PC-3 (cell line): ENCODE data around the gene B3GNT5. TPM values are rescaled to one million over a fixed set of nuclear protein-coding genes. Genes with fewer than 3 reads are reported as not detected.

ENCODE experiments used
- ATAC-seq: fragments of 200-7000 bp; cut with Tn5 transposase; 2 replicates; pipeline ENCODE4 v1.9.1; 2020; ENCODE audit warnings: mild to moderate bottlenecking, moderate library complexity
- Bru-seq: library from RNA; stranded (reverse); fragments of 400-500 nt; gene quantifications from one replicate; lab custom pipeline; 2021; lab: Mats Ljungman, UMichigan
- BruChase-seq, 2 experiments: library from RNA; stranded (reverse); fragments of 400-500 nt; gene quantifications; one replicate each; lab custom pipeline; 2021; lab: Mats Ljungman, UMichigan
- BruUV-seq: library from RNA; stranded (reverse); fragments of 400-500 nt; replicated peaks from 2 replicates; lab custom pipeline; 2021; lab: Mats Ljungman, UMichigan
- CTCF ChIA-PET: fragments of 300-600 bp; sonication (Branson Sonifier 250); formaldehyde crosslinking; loops from one replicate; lab custom pipeline; 2022; ENCODE audit warnings: antibody characterized with exemption; lab: Charles Lee
- POLR2A ChIA-PET: fragments of 300-600 bp; sonication (Branson Sonifier 250); formaldehyde crosslinking; loops from one replicate; lab custom pipeline; 2022; ENCODE audit warnings: antibody characterized with exemption; ENCODE audit not compliant: unreplicated experiment; lab: Charles Lee
- DNase-seq: peaks from one replicate; pipeline ENCODE4 v3.0.0-alpha.2; 2015
- H2AFZ ChIP-seq: fragments of 300-600 bp; sonication (generic); 2 replicates; pipeline ENCODE4 v1.6.0; 2016; ENCODE audit warnings: antibody characterized with exemption, low read length
- H3F3A ChIP-seq: fragments of 300-600 bp; sonication (generic); one replicate; pipeline ENCODE4 v1.6.0; 2017; ENCODE audit warnings: antibody characterized with exemption, low read length, control low read depth, mild to moderate bottlenecking; ENCODE audit not compliant: unreplicated experiment
- H3K27ac ChIP-seq: fragments of 300-600 bp; sonication (generic); 2 replicates; pipeline ENCODE4 v1.5.1; 2016; ENCODE audit warnings: mild to moderate bottlenecking, low read length
- H3K27me3 ChIP-seq: fragments of 300-600 bp; sonication (generic); 2 replicates; pipeline ENCODE4 v1.6.1; 2016; ENCODE audit warnings: low read length, mixed read lengths
- H3K36me3 ChIP-seq: fragments of 300-600 bp; sonication (generic); 2 replicates; pipeline ENCODE4 v1.6.1; 2016; ENCODE audit warnings: low read depth, mixed run types, low read length, mixed read lengths
- H3K4me1 ChIP-seq: fragments of 300-600 bp; sonication (generic); 2 replicates; pipeline ENCODE4 v1.5.1; 2016; ENCODE audit warnings: low read length; ENCODE audit not compliant: insufficient read depth
- H3K4me2 ChIP-seq: fragments of 300-600 bp; sonication (generic); 2 replicates; pipeline ENCODE4 v1.6.0; 2016; ENCODE audit warnings: low read length
- H3K4me3 ChIP-seq: fragments of 300-600 bp; sonication (generic); 2 replicates; pipeline ENCODE4 v1.5.1; 2016; ENCODE audit warnings: mild to moderate bottlenecking, low read length, mixed read lengths
- H3K79me2 ChIP-seq: fragments of 300-600 bp; sonication (generic); 2 replicates; pipeline ENCODE4 v1.6.1; 2017; ENCODE audit warnings: low read length, mixed read lengths
- H3K9ac ChIP-seq: fragments of 300-600 bp; sonication (generic); 2 replicates; pipeline ENCODE4 v1.6.0; 2016; ENCODE audit warnings: mild to moderate bottlenecking, low read length
- H3K9me2 ChIP-seq: fragments of 300-600 bp; sonication (generic); replicated peaks from 2 replicates; pipeline ENCODE4 v1.6.1; 2016; ENCODE audit warnings: mixed run types, low read length, mixed read lengths
- H3K9me3 ChIP-seq: fragments of 300-600 bp; sonication (generic); 2 replicates; pipeline ENCODE4 v1.6.1; 2016; ENCODE audit warnings: low read length, mixed read lengths
- H4K20me1 ChIP-seq: fragments of 300-600 bp; sonication (generic); 2 replicates; pipeline ENCODE4 v1.6.1; 2016; ENCODE audit warnings: low read length, mixed read lengths
- CTCF ChIP-seq: fragments of 300-600 bp; sonication (generic); conservative IDR thresholded peaks from 2 replicates; pipeline ENCODE4 v1.5.1; 2017; ENCODE audit warnings: antibody characterized with exemption, low read depth, mild to moderate bottlenecking, low read length
- EZH2 ChIP-seq: fragments of 300-600 bp; sonication (generic); IDR thresholded peaks from one replicate; pipeline ENCODE4 v1.6.1; 2017; ENCODE audit warnings: antibody characterized with exemption, mild to moderate bottlenecking, low read length; ENCODE audit not compliant: unreplicated experiment
- EZH2phosphoT487 ChIP-seq: fragments of 300-600 bp; sonication (generic); IDR thresholded peaks from 2 replicates; pipeline ENCODE4 v1.6.1; 2018; ENCODE audit warnings: mild to moderate bottlenecking, antibody characterized with exemption, low read length, borderline replicate concordance
- intact Hi-C: fragments of 100-400 bp; cut with micrococcal nuclease; formaldehyde crosslinking; loops from 2 replicates; pipeline ENCODE4 v1.9.0; 2023
- long read RNA-seq: library from polyadenylated mRNA; unstranded; transcript quantifications from one replicate; pipeline ENCODE4 v2.0.0, GENCODE V29; 2021; ENCODE audit not compliant: unreplicated experiment
- total RNA-seq: library from RNA; depleted of rRNA; stranded (reverse); fragments of >200 nt; gene quantifications from 2 replicates; pipeline ENCODE4 v1.2.3, GENCODE V29; 2014; rRNA removed

The B3GNT5 gene
- total RNA-seq (22.9 and 29.2 TPM in 2 replicates), Bru-seq, nascent RNA (percentile 97 among the genes with signal in this experiment), BruChase-seq, experiment 1, labeled RNA remaining after a 6-hour chase (percentile 96 among the genes with signal in this experiment), BruChase-seq, experiment 2, labeled RNA remaining after a 2-hour chase (percentile 97 among the genes with signal in this experiment)
- long read RNA-seq, full-length matches to known transcripts, result 69 of 118 reads
- long read RNA-seq, partial matches to known transcripts, result 31 of 118 reads
- long read RNA-seq, other reads (novel, unspliced or antisense), result 18 of 118 reads

- ATAC-seq, result peak; percentile 53
- H3K27ac ChIP-seq, result peak within 1 kb of the TSS; percentile 88
- peak within 1 kb of the TSS; percentile 83 for H3K4me2 ChIP-seq
- intact Hi-C loops, result loop anchor here (1.0 to 2.0 kb wide), 5 partner anchors 38 to 130 kb away; no protein-coding TSS in a partner anchor
- peaks cover 4% of the 10 kb centered on the region for H3F3A ChIP-seq
- peak; percentile 75 for DNase-seq
- peaks cover 50% of the 10 kb centered on the region for H3K79me2 ChIP-seq
- peak within 1 kb of the TSS; percentile 61 for H2AFZ ChIP-seq
- peak within 1 kb of the TSS; percentile 97 for H3K9ac ChIP-seq
- H3K27me3 ChIP-seq, result no peaks in the 10 kb centered on the region
- H3K4me1 ChIP-seq, result peaks cover 32% of the 10 kb centered on the region
- peak within 1 kb of the TSS; percentile 89 for H3K4me3 ChIP-seq
- no peaks in the 10 kb centered on the region for H3K9me2 ChIP-seq
- BruUV-seq, result TSS peak; percentile 23
- POLR2A ChIA-PET, result interaction anchor here (0.6 to 1.3 kb wide), 6 partner anchors 21 to 129 kb away, joined by 3 to 9 read pairs (median 6); no protein-coding TSS in a partner anchor
- H4K20me1 ChIP-seq, result peaks cover 31% of the 10 kb centered on the region
- no peak for TF ChIP-seq EZH2
- no peak for TF ChIP-seq CTCF
- CTCF ChIA-PET, result interaction anchor here (0.6 to 2.5 kb wide), 3 partner anchors 59 to 75 kb away, joined by 4 to 26 read pairs (median 6); no protein-coding TSS in a partner anchor
- H3K36me3 ChIP-seq, result peaks cover 7% of the 10 kb centered on the region; the same call in 1 of the 2 replicates
- no peaks in the 10 kb centered on the region for H3K9me3 ChIP-seq
Measured at GRCh38 chr3:183252973-183253527, at the start of gene B3GNT5. Gene B3GNT5 (plus strand): TSS chr3:183253253. CDS start chr3:183269799, 16,546 bp downstream.

GRCh38 chr3:183203670-183204069, 49.4 kb upstream of the B3GNT5 start:
- H3K27ac ChIP-seq, result no peak overlapping the region
- no peaks in the 10 kb centered on the region; the same call in 1 of the 2 replicates for H3K36me3 ChIP-seq
- H3K4me2 ChIP-seq, result no peak overlapping the region
- no peaks in the 10 kb centered on the region for H3K27me3 ChIP-seq
- no peaks in the 10 kb centered on the region for H4K20me1 ChIP-seq
- H3K79me2 ChIP-seq, result no peaks in the 10 kb centered on the region
- no peak overlapping the region for H2AFZ ChIP-seq
- DNase-seq (no peak), ATAC-seq (no peak)
- POLR2A ChIA-PET, result no interaction called here
- H3K4me1 ChIP-seq, result no peaks in the 10 kb centered on the region
- no peaks in the 10 kb centered on the region for H3F3A ChIP-seq
- no peak overlapping the region for H3K9ac ChIP-seq
- 0 out of 2 replicates have a peak, but pooled peaks cover 4% of the 10 kb centered on the region for H3K9me3 ChIP-seq
- no peaks in the 10 kb centered on the region for H3K9me2 ChIP-seq
- CTCF ChIA-PET, result no interaction called here
- no TSS peak for BruUV-seq
- intact Hi-C loops, result no loop called here
- no peak overlapping the region for H3K4me3 ChIP-seq
- no peak for TF ChIP-seq CTCF
- TF ChIP-seq EZH2phosphoT487, result no peak
- no peak for TF ChIP-seq EZH2
